OCI-LY7 (cell line): ENCODE measurements around the gene NRN1. TPM values are rescaled to one million over a fixed set of nuclear protein-coding genes. Genes with fewer than 3 reads are reported as not detected.

Experiments used
- BruUV-seq: library from RNA; stranded (reverse); fragments of 400-500 nt; replicated peaks from 2 replicates; lab custom pipeline; 2021; lab: Mats Ljungman, UMichigan
- CTCF ChIA-PET: fragments of 300-600 bp; sonication (Branson Sonifier 250); formaldehyde crosslinking; loops from one replicate; lab custom pipeline; 2022; ENCODE audit warnings: antibody characterized with exemption; ENCODE audit not compliant: unreplicated experiment; lab: Charles Lee
- POLR2A ChIA-PET: fragments of 300-600 bp; sonication (Branson Sonifier 250); formaldehyde crosslinking; loops from one replicate; lab custom pipeline; 2022; ENCODE audit warnings: antibody characterized with exemption; lab: Charles Lee
- DNase-seq: peaks from one replicate; pipeline ENCODE4 v3.0.0-alpha.2; 2015; ENCODE audit warnings: low spot score
- H2AFZ ChIP-seq: fragments of 200-600 bp; sonication (generic), shearing (Covaris generic); 2 replicates; pipeline ENCODE4 v1.6.1; 2014; ENCODE audit warnings: mild to moderate bottlenecking, antibody characterized with exemption, low read length, moderate library complexity
- H3K27ac ChIP-seq: fragments of 200-600 bp; sonication (generic); 2 replicates; pipeline ENCODE4 v1.5.1; 2014; ENCODE audit warnings: mixed run types, low read depth, mild to moderate bottlenecking, moderate library complexity, low read length, inconsistent platforms; ENCODE audit not compliant: poor library complexity, severe bottlenecking
- H3K36me3 ChIP-seq: fragments of 200-600 bp; sonication (generic); 2 replicates; pipeline ENCODE4 v1.6.1; 2014; ENCODE audit warnings: mild to moderate bottlenecking, antibody characterized with exemption, low read length, moderate library complexity, mixed read lengths; ENCODE audit not compliant: insufficient read depth
- H3K4me1 ChIP-seq: fragments of 200-600 bp; sonication (generic); 2 replicates; pipeline ENCODE4 v1.5.1; 2014; ENCODE audit warnings: mild to moderate bottlenecking, low read length; ENCODE audit not compliant: insufficient read depth, poor library complexity, severe bottlenecking
- H3K4me2 ChIP-seq: fragments of 200-600 bp; sonication (generic); 2 replicates; pipeline ENCODE4 v1.6.1; 2014; ENCODE audit warnings: mild to moderate bottlenecking, low read length
- H3K4me3 ChIP-seq: fragments of 200-600 bp; sonication (generic); 2 replicates; pipeline ENCODE4 v1.5.1; 2014; ENCODE audit warnings: mild to moderate bottlenecking, low read depth, low read length; ENCODE audit not compliant: poor library complexity, severe bottlenecking
- H3K79me2 ChIP-seq: fragments of 200-600 bp; sonication (generic); 2 replicates; pipeline ENCODE4 v1.6.1; 2016; ENCODE audit warnings: low read depth, mild to moderate bottlenecking, low read length, moderate library complexity, mixed read lengths; ENCODE audit not compliant: insufficient read depth
- H3K9me2 ChIP-seq: fragments of 200-600 bp; sonication (generic); 2 replicates; pipeline ENCODE4 v1.6.1; 2016; ENCODE audit warnings: mild to moderate bottlenecking, low read length, mixed read lengths; ENCODE audit not compliant: insufficient read depth
- H3K9me3 ChIP-seq: fragments of 200-600 bp; sonication (generic); 2 replicates; pipeline ENCODE4 v1.6.1; 2014; ENCODE audit warnings: mild to moderate bottlenecking, mixed run types, low read length, mixed read lengths
- H4K20me1 ChIP-seq: fragments of 200-600 bp; sonication (generic); 2 replicates; pipeline ENCODE4 v1.6.1; 2014; ENCODE audit warnings: mild to moderate bottlenecking, antibody characterized with exemption, low read length, moderate library complexity, mixed read lengths; ENCODE audit not compliant: insufficient read depth
- CTCF ChIP-seq: fragments of 200-600 bp; sonication (generic); conservative IDR thresholded peaks from 2 replicates; pipeline ENCODE4 v1.5.1; 2014; ENCODE audit warnings: mild to moderate bottlenecking, antibody characterized with exemption, low read length, moderate library complexity, mixed read lengths
- EZH2phosphoT487 ChIP-seq: fragments of 200-600 bp; sonication (generic); IDR thresholded peaks from 2 replicates; pipeline ENCODE4 v1.6.1; 2018; ENCODE audit warnings: low read depth, borderline replicate concordance, mild to moderate bottlenecking, mixed run types, antibody characterized with exemption, low read length, moderate library complexity, mixed read lengths
- intact Hi-C: fragments of 100-400 bp; cut with micrococcal nuclease; formaldehyde crosslinking; loops from one replicate; pipeline ENCODE4 v1.10.0; 2022; ENCODE audit not compliant: unreplicated experiment
- total RNA-seq, 2 experiments: library from RNA; depleted of rRNA in 1 of 2; stranded (reverse); fragments of >200 nt in 1 of 2; shearing (Covaris generic) in 1 of 2; gene quantifications; 2 replicates each; pipeline ENCODE4 v1.2.3, GENCODE V29; 2014 to 2022

NRN1 gene
- total RNA-seq, 2 experiments from 2014 or later = 6.4 to 24.8 TPM

GRCh38 chr6:5967594-5967993 lies 39.1 kb downstream of the NRN1 start:
- DNase-seq = no peak
- no peaks in the 10 kb centered on the region for H4K20me1 ChIP-seq
- intact Hi-C loops = no loop called here
- H3K79me2 ChIP-seq = no peaks in the 10 kb centered on the region
- H3K4me2 ChIP-seq = no peak overlapping the region
- no peak overlapping the region for H3K27ac ChIP-seq
- H3K4me3 ChIP-seq = no peak overlapping the region
- CTCF ChIA-PET = no interaction called here
- H3K9me3 ChIP-seq = no peaks in the 10 kb centered on the region
- H2AFZ ChIP-seq = no peak overlapping the region
- no TSS peak for BruUV-seq
- POLR2A ChIA-PET = interaction anchor here (1.1 kb wide), 1 partner anchor 10 kb away, joined by 3 read pairs; no protein-coding TSS in a partner anchor
- no peaks in the 10 kb centered on the region for H3K4me1 ChIP-seq
- TF ChIP-seq CTCF = no peak
- no peak for TF ChIP-seq EZH2phosphoT487
- H3K9me2 ChIP-seq = no peaks in the 10 kb centered on the region
- no peaks in the 10 kb centered on the region for H3K36me3 ChIP-seq

GRCh38 chr6:5962794-5963193 lies 43.9 kb downstream of the NRN1 start:
- no peaks in the 10 kb centered on the region for H4K20me1 ChIP-seq
- no peak overlapping the region for H3K4me2 ChIP-seq
- H3K9me3 ChIP-seq = no peaks in the 10 kb centered on the region
- H3K36me3 ChIP-seq = no peaks in the 10 kb centered on the region
- no peak for TF ChIP-seq CTCF
- TF ChIP-seq EZH2phosphoT487 = no peak
- H3K4me3 ChIP-seq = no peak overlapping the region
- H3K4me1 ChIP-seq = no peaks in the 10 kb centered on the region
- POLR2A ChIA-PET = no interaction called here
- intact Hi-C loops = no loop called here
- no peaks in the 10 kb centered on the region for H3K9me2 ChIP-seq
- no peaks in the 10 kb centered on the region for H3K79me2 ChIP-seq
- CTCF ChIA-PET = no interaction called here
- DNase-seq = no peak
- BruUV-seq = no TSS peak
- H3K27ac ChIP-seq = no peak overlapping the region
- H2AFZ ChIP-seq = no peak overlapping the region

DNA sequence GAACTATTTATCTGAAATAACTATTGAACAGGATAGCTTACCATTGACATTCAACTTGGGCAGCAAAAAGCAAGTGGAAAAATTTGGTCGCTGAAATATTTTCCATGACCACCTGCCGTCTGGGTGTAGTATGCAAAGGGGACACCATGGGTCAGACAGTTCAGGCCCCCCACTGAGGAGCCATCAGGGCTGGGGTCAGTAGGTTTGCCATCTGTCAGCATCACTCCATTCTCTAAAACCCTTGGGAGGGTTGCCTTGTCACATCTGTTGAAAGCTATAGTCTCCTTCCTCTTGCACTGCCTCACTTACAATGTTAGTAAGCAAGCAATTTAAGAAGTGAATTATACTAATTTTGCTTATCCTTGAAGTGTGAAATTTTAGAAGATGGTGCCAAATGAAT lies 44.9 kb downstream of the NRN1 start:
- TF ChIP-seq EZH2phosphoT487 = no peak
- no peak for TF ChIP-seq CTCF
- H4K20me1 ChIP-seq = no peaks in the 10 kb centered on the region
- H3K36me3 ChIP-seq = no peaks in the 10 kb centered on the region
- H3K4me3 ChIP-seq = no peak overlapping the region
- H3K79me2 ChIP-seq = no peaks in the 10 kb centered on the region
- no peaks in the 10 kb centered on the region for H3K4me1 ChIP-seq
- DNase-seq = no peak
- no TSS peak for BruUV-seq
- intact Hi-C loops = no loop called here
- ChIA-PET CTCF (no interaction called here), POLR2A (interaction anchor here (0.6 kb wide), 2 partner anchors 86 to 457 kb away, joined by 3 to 5 read pairs; no protein-coding TSS in a partner anchor)
- H3K27ac ChIP-seq = no peak overlapping the region
- H3K4me2 ChIP-seq = no peak overlapping the region
- H2AFZ ChIP-seq = no peak overlapping the region
- no peaks in the 10 kb centered on the region for H3K9me2 ChIP-seq
- no peaks in the 10 kb centered on the region for H3K9me3 ChIP-seq
